PFSK-1 (cell line): ENCODE data around the gene ARHGAP12.

Source experiments
- FOXP2 ChIP-seq: optimal IDR thresholded peaks from 2 replicates; pipeline ENCODE3; 2011; ENCODE audit warnings: borderline replicate concordance, control low read depth, inconsistent platforms; ENCODE audit not compliant: insufficient read depth; ENCODE audit errors: extremely low read length, extremely low read depth
- POLR2AphosphoS5 ChIP-seq: IDR thresholded peaks from 2 replicates; pipeline ENCODE4 v1.6.1; 2012; ENCODE audit warnings: low read depth, mild to moderate bottlenecking, control low read depth, low read length, moderate library complexity
- SIN3A ChIP-seq: IDR thresholded peaks from 2 replicates; pipeline ENCODE4 v1.6.1; 2012; ENCODE audit warnings: mild to moderate bottlenecking, low read length, moderate library complexity, borderline replicate concordance; ENCODE audit not compliant: insufficient read depth
- TAF1 ChIP-seq: IDR thresholded peaks from 2 replicates; pipeline ENCODE4 v1.6.1; 2012; ENCODE audit warnings: low read length, control low read depth, borderline replicate concordance; ENCODE audit not compliant: insufficient read depth
- TF ChIP-seq, protein P1 (sequence below), 2 experiments: IDR thresholded peaks; 2 replicates each; pipeline versions ENCODE4 v1.6.1 to v1.8.0; 2011 to 2012; ENCODE audit warnings: low read depth in 2 of 2, low read length in 2 of 2, control low read depth in 1 of 2, inconsistent platforms in 1 of 2, mild to moderate bottlenecking in 1 of 2, moderate library complexity in 1 of 2; ENCODE audit not compliant: insufficient read depth in 1 of 2

The ARHGAP12 gene

DNA sequence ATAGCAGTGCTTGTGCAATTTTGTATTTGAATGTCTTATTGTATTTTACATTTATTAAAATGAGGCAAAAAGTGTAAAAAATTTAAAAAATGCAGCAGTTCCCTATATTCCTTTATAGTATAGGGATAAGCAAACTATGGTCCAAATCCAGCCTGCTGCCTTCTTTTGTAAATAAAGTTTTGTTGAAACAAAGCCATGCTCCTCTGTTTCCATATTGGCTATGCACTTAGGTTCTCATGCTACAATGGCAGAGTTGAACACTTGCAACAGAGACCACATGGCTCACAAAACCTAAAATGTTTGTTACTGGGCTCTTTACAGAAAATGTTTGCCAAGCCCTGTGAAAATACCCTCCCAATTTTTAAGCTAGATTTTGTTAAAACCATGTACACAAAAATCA is 50.1 kb downstream of the ARHGAP12 start:
- TF ChIP-seq SIN3A = no peak
- TF ChIP-seq, protein P1, sequence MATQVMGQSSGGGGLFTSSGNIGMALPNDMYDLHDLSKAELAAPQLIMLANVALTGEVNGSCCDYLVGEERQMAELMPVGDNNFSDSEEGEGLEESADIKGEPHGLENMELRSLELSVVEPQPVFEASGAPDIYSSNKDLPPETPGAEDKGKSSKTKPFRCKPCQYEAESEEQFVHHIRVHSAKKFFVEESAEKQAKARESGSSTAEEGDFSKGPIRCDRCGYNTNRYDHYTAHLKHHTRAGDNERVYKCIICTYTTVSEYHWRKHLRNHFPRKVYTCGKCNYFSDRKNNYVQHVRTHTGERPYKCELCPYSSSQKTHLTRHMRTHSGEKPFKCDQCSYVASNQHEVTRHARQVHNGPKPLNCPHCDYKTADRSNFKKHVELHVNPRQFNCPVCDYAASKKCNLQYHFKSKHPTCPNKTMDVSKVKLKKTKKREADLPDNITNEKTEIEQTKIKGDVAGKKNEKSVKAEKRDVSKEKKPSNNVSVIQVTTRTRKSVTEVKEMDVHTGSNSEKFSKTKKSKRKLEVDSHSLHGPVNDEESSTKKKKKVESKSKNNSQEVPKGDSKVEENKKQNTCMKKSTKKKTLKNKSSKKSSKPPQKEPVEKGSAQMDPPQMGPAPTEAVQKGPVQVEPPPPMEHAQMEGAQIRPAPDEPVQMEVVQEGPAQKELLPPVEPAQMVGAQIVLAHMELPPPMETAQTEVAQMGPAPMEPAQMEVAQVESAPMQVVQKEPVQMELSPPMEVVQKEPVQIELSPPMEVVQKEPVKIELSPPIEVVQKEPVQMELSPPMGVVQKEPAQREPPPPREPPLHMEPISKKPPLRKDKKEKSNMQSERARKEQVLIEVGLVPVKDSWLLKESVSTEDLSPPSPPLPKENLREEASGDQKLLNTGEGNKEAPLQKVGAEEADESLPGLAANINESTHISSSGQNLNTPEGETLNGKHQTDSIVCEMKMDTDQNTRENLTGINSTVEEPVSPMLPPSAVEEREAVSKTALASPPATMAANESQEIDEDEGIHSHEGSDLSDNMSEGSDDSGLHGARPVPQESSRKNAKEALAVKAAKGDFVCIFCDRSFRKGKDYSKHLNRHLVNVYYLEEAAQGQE (IDR thresholded peaks at IDR 0.05; ENCODE audit: insufficient read depth in 1 of 2, low read depth in 2 of 2, low read length in 2 of 2) = no peak
- no peak for TF ChIP-seq POLR2AphosphoS5
- TF ChIP-seq FOXP2 = no peak
- TF ChIP-seq TAF1 = no peak

DNA sequence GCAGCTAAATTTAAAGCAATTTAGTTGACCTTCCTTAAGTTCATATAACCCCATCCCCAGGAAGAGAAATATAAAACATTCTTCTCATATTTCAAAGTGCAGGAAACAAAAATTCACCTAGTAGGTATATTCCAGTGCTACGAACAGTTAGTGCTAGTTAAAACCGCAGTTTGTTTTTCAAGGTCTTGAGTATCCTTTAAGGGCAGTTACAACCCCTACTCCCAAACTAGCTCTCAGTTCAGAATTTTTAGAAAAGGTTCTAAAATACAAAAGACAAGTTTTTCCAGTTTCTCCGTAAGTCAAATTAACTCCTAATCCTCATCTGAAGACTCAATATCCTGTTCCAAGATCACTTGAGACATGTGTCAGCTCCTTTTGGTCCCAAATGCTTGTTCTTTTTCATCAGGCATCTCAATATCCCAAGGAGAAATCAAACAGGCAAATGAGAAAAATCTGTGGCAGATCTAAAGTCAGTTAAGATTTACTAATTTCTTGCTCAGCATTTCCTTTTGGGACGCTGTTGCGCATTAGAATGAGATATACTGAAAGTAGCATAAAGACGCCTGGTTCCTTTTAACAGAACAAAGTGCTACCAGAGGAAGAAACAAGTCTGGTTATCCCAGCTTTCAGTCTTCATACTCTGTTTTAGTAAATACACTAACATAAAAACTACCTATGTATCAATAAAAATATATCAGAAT is 51.8 kb downstream of the ARHGAP12 start:
- TF ChIP-seq FOXP2 = no peak
- TF ChIP-seq, protein P1 (IDR thresholded peaks at IDR 0.05; ENCODE audit: insufficient read depth in 1 of 2, low read depth in 2 of 2, low read length in 2 of 2) = no peak
- no peak for TF ChIP-seq SIN3A
- no peak for TF ChIP-seq TAF1
- TF ChIP-seq POLR2AphosphoS5 = no peak

GRCh38 chr10:31875608-31876007 is 53.0 kb downstream of the ARHGAP12 start:
- TF ChIP-seq POLR2AphosphoS5 (no peak), FOXP2 (no peak), SIN3A (no peak), TAF1 (no peak)
- TF ChIP-seq, protein P1 (IDR thresholded peaks at IDR 0.05; ENCODE audit: insufficient read depth in 1 of 2, low read depth in 2 of 2, low read length in 2 of 2) = no peak

DNA sequence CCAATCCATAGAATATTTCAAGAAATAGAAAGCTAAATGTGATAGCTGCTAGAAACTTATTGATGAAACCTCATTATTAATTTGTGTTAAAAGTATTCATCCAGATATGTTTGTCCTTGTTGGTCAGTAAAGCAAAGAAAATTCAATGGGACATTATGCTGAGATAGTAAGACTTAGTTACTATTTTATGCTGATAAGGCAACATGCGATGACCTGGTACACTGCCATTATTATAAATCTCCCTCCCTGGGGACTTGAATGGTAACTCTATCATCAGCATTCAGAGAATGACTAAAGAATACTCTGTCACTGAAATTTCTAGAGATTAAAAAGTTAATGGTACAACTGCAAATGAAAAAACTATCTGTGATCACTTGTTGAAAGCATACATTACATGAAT is 54.9 kb downstream of the ARHGAP12 start:
- no peak for TF ChIP-seq FOXP2
- TF ChIP-seq SIN3A = no peak
- no peak for TF ChIP-seq POLR2AphosphoS5
- no peak for TF ChIP-seq TAF1
- TF ChIP-seq, protein P1 (IDR thresholded peaks at IDR 0.05; ENCODE audit: insufficient read depth in 1 of 2, low read depth in 2 of 2, low read length in 2 of 2) = no peak

DNA sequence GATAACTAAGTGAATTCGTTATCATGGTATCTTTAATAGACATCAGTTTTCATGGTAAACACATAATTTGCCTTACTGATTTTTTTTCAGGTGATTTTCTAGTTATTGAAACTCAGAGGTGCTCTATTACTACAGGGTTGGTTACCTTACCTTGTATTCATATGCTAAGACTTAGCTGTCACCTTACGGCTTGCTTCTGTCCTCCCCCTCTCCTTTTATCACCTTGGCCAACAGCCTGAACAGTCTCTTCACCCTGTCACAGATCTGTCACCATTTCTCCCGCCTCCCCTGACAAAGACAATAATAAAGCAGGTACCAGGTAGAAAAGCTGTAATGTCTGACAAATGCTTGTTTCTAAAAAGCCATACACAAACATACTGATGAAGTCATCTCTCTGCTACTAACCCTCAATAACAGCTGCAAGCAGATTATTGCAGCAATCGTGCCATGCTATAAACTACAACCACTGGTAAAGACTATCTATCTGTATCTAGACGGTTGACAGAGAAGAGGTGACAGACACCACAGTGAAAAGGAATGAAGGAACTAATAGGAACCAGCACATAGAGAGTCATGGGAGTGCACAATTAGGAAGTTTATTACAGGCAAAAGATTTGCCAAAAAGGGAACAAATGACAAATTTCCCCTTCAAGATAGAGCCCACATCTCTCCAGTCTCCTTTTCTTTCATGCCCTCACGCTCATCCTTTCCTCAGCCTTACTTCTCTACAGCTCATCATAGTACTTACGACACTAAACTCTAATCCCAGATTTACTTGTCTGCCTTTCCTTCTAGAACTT is 57.2 kb downstream of the ARHGAP12 start:
- no peak for TF ChIP-seq FOXP2
- TF ChIP-seq, protein P1 (IDR thresholded peaks at IDR 0.05; ENCODE audit: insufficient read depth in 1 of 2, low read depth in 2 of 2, low read length in 2 of 2) = no peak
- TF ChIP-seq TAF1 = no peak
- no peak for TF ChIP-seq SIN3A
- TF ChIP-seq POLR2AphosphoS5 = no peak
